Measurements from ENCODE around the gene CACNA1A.

The CACNA1A gene

GRCh38 chr19:13355356-13355755, 150.9 kb downstream of the CACNA1A start:
- DNase-seq: no peak
- no peaks in the 10 kb centered on the region for H3K79me2 ChIP-seq (ENCODE audit: control insufficient read depth, insufficient read depth, low read length, poor library complexity)
- H2AK5ac ChIP-seq (ENCODE audit: low read length): no peak overlapping the region
- H3K27ac ChIP-seq (ENCODE audit: low read depth, low read length): no peak overlapping the region
- H3K4ac ChIP-seq (ENCODE audit: low read depth, low read length): no peak overlapping the region
- no peaks in the 10 kb centered on the region for H3K36me3 ChIP-seq (ENCODE audit: control insufficient read depth in 1 of 2, insufficient read depth in 2 of 2, low read length in 2 of 2)
- H4K12ac ChIP-seq (ENCODE audit: low read depth, low read length): no peak overlapping the region
- H2BK5ac ChIP-seq (ENCODE audit: low read depth, low read length, poor library complexity): no peak overlapping the region
- no peak overlapping the region for H3K23ac ChIP-seq (ENCODE audit: low read length)
- no CpG with 5 or more reads among the region's 5 CpGs for WGBS (ENCODE audit: extremely low coverage, insufficient coverage, insufficient read length)
- H2AFZ ChIP-seq (ENCODE audit: insufficient read depth, low read length, poor library complexity): no peak overlapping the region
- no peak overlapping the region for H3K14ac ChIP-seq (ENCODE audit: low read length)
- H3K27me3 ChIP-seq (ENCODE audit: insufficient read depth, low read length): no peaks in the 10 kb centered on the region
- no peak overlapping the region for H2BK120ac ChIP-seq (ENCODE audit: insufficient read depth, low read length, poor library complexity)
- no peak overlapping the region for H3K18ac ChIP-seq (ENCODE audit: low read length)
- H3K9ac ChIP-seq (ENCODE audit: low read length): no peak overlapping the region
- H3K4me3 ChIP-seq (ENCODE audit: low read depth, low read length): no peak overlapping the region
- H2BK12ac ChIP-seq (ENCODE audit: low read length): no peak overlapping the region
- H3K4me2 ChIP-seq (ENCODE audit: low read length): no peak overlapping the region
- H3K79me1 ChIP-seq (ENCODE audit: low read length): no peaks in the 10 kb centered on the region
- peaks cover 2% of the 10 kb centered on the region for H3K9me3 ChIP-seq (ENCODE audit: insufficient read depth, low read depth, low read length)
- H3K4me1 ChIP-seq (ENCODE audit: control insufficient read depth in 1 of 2, insufficient read depth in 2 of 2, low read length in 2 of 2): no peaks in the 10 kb centered on the region
- no peak overlapping the region for H4K8ac ChIP-seq (ENCODE audit: low read depth, low read length)
- H4K91ac ChIP-seq (ENCODE audit: low read depth, low read length): no peak overlapping the region

GRCh38 chr19:13353625-13354024, 152.7 kb downstream of the CACNA1A start:
- H3K27ac ChIP-seq (ENCODE audit: low read depth, low read length): no peak overlapping the region
- H4K8ac ChIP-seq (ENCODE audit: low read depth, low read length): no peak overlapping the region
- H3K4me1 ChIP-seq (ENCODE audit: control insufficient read depth in 1 of 2, insufficient read depth in 2 of 2, low read length in 2 of 2): no peaks in the 10 kb centered on the region
- no peak overlapping the region for H2BK12ac ChIP-seq (ENCODE audit: low read length)
- H3K23ac ChIP-seq (ENCODE audit: low read length): no peak overlapping the region
- no peak overlapping the region for H2AK5ac ChIP-seq (ENCODE audit: low read length)
- no peak for DNase-seq
- H3K4ac ChIP-seq (ENCODE audit: low read depth, low read length): no peak overlapping the region
- no peaks in the 10 kb centered on the region for H3K79me1 ChIP-seq (ENCODE audit: low read length)
- H3K18ac ChIP-seq (ENCODE audit: low read length): no peak overlapping the region
- no CpG with 5 or more reads among the region's 3 CpGs for WGBS (ENCODE audit: extremely low coverage, insufficient coverage, insufficient read length)
- H3K9me3 ChIP-seq (ENCODE audit: insufficient read depth, low read depth, low read length): peaks cover 5% of the 10 kb centered on the region
- no peak overlapping the region for H2BK5ac ChIP-seq (ENCODE audit: low read depth, low read length, poor library complexity)
- no peak overlapping the region for H2AFZ ChIP-seq (ENCODE audit: insufficient read depth, low read length, poor library complexity)
- H4K91ac ChIP-seq (ENCODE audit: low read depth, low read length): no peak overlapping the region
- H4K12ac ChIP-seq (ENCODE audit: low read depth, low read length): no peak overlapping the region
- no peak overlapping the region for H3K9ac ChIP-seq (ENCODE audit: low read length)
- no peak overlapping the region for H3K4me3 ChIP-seq (ENCODE audit: low read depth, low read length)
- no peaks in the 10 kb centered on the region for H3K36me3 ChIP-seq (ENCODE audit: control insufficient read depth in 1 of 2, insufficient read depth in 2 of 2, low read length in 2 of 2)
- H2BK120ac ChIP-seq (ENCODE audit: insufficient read depth, low read length, poor library complexity): no peak overlapping the region
- H3K27me3 ChIP-seq (ENCODE audit: insufficient read depth, low read length): no peaks in the 10 kb centered on the region
- no peak overlapping the region for H3K14ac ChIP-seq (ENCODE audit: low read length)
- H3K4me2 ChIP-seq (ENCODE audit: low read length): no peak overlapping the region
- H3K79me2 ChIP-seq (ENCODE audit: control insufficient read depth, insufficient read depth, low read length, poor library complexity): no peaks in the 10 kb centered on the region

- H4K91ac ChIP-seq (ENCODE audit: low read depth, low read length): no peak overlapping the region
- WGBS (ENCODE audit: extremely low coverage, insufficient coverage, insufficient read length): no CpG with 5 or more reads among the region's 6 CpGs
- H2BK12ac ChIP-seq (ENCODE audit: low read length): no peak overlapping the region
- no peak overlapping the region for H2AK5ac ChIP-seq (ENCODE audit: low read length)
- H2BK120ac ChIP-seq (ENCODE audit: insufficient read depth, low read length, poor library complexity): no peak overlapping the region
- no peak overlapping the region for H2AFZ ChIP-seq (ENCODE audit: insufficient read depth, low read length, poor library complexity)
- no peaks in the 10 kb centered on the region for H3K79me2 ChIP-seq (ENCODE audit: control insufficient read depth, insufficient read depth, low read length, poor library complexity)
- H4K8ac ChIP-seq (ENCODE audit: low read depth, low read length): no peak overlapping the region
- no peak overlapping the region for H3K4me2 ChIP-seq (ENCODE audit: low read length)
- no peak overlapping the region for H4K12ac ChIP-seq (ENCODE audit: low read depth, low read length)
- H3K23ac ChIP-seq (ENCODE audit: low read length): no peak overlapping the region
- no peak overlapping the region for H3K4me3 ChIP-seq (ENCODE audit: low read depth, low read length)
- H3K79me1 ChIP-seq (ENCODE audit: low read length): no peaks in the 10 kb centered on the region
- H3K4me1 ChIP-seq (ENCODE audit: control insufficient read depth in 1 of 2, insufficient read depth in 2 of 2, low read length in 2 of 2): no peaks in the 10 kb centered on the region
- H3K36me3 ChIP-seq (ENCODE audit: control insufficient read depth in 1 of 2, insufficient read depth in 2 of 2, low read length in 2 of 2): no peaks in the 10 kb centered on the region
- no peaks in the 10 kb centered on the region for H3K27me3 ChIP-seq (ENCODE audit: insufficient read depth, low read length)
- H3K14ac ChIP-seq (ENCODE audit: low read length): no peak overlapping the region
- H2BK5ac ChIP-seq (ENCODE audit: low read depth, low read length, poor library complexity): no peak overlapping the region
- no peak overlapping the region for H3K4ac ChIP-seq (ENCODE audit: low read depth, low read length)
- peaks cover 5% of the 10 kb centered on the region for H3K9me3 ChIP-seq (ENCODE audit: insufficient read depth, low read depth, low read length)
- no peak overlapping the region for H3K18ac ChIP-seq (ENCODE audit: low read length)
- no peak for DNase-seq
- H3K9ac ChIP-seq (ENCODE audit: low read length): peak overlapping the region; percentile 51
- no peak overlapping the region for H3K27ac ChIP-seq (ENCODE audit: low read depth, low read length)
Measured at GRCh38 chr19:13350759-13351158, 155.5 kb downstream of the CACNA1A start.

GRCh38 chr19:13350072-13350471, 156.2 kb downstream of the CACNA1A start:
- no peaks in the 10 kb centered on the region for H3K36me3 ChIP-seq (ENCODE audit: control insufficient read depth in 1 of 2, insufficient read depth in 2 of 2, low read length in 2 of 2)
- WGBS (ENCODE audit: extremely low coverage, insufficient coverage, insufficient read length): no CpG with 5 or more reads among the region's 4 CpGs
- H2AK5ac ChIP-seq (ENCODE audit: low read length): no peak overlapping the region
- peaks cover 5% of the 10 kb centered on the region for H3K9me3 ChIP-seq (ENCODE audit: insufficient read depth, low read depth, low read length)
- no peak overlapping the region for H3K27ac ChIP-seq (ENCODE audit: low read depth, low read length)
- H3K27me3 ChIP-seq (ENCODE audit: insufficient read depth, low read length): no peaks in the 10 kb centered on the region
- no peak for DNase-seq
- H3K79me1 ChIP-seq (ENCODE audit: low read length): no peaks in the 10 kb centered on the region
- no peak overlapping the region for H3K14ac ChIP-seq (ENCODE audit: low read length)
- H4K8ac ChIP-seq (ENCODE audit: low read depth, low read length): no peak overlapping the region
- no peak overlapping the region for H2BK5ac ChIP-seq (ENCODE audit: low read depth, low read length, poor library complexity)
- H2BK12ac ChIP-seq (ENCODE audit: low read length): no peak overlapping the region
- no peak overlapping the region for H3K18ac ChIP-seq (ENCODE audit: low read length)
- H4K91ac ChIP-seq (ENCODE audit: low read depth, low read length): no peak overlapping the region
- no peaks in the 10 kb centered on the region for H3K4me1 ChIP-seq (ENCODE audit: control insufficient read depth in 1 of 2, insufficient read depth in 2 of 2, low read length in 2 of 2)
- no peak overlapping the region for H3K4me3 ChIP-seq (ENCODE audit: low read depth, low read length)
- H3K4ac ChIP-seq (ENCODE audit: low read depth, low read length): no peak overlapping the region
- H3K79me2 ChIP-seq (ENCODE audit: control insufficient read depth, insufficient read depth, low read length, poor library complexity): no peaks in the 10 kb centered on the region
- H3K9ac ChIP-seq (ENCODE audit: low read length): no peak overlapping the region
- no peak overlapping the region for H2BK120ac ChIP-seq (ENCODE audit: insufficient read depth, low read length, poor library complexity)
- no peak overlapping the region for H2AFZ ChIP-seq (ENCODE audit: insufficient read depth, low read length, poor library complexity)
- H4K12ac ChIP-seq (ENCODE audit: low read depth, low read length): no peak overlapping the region
- H3K23ac ChIP-seq (ENCODE audit: low read length): no peak overlapping the region
- no peak overlapping the region for H3K4me2 ChIP-seq (ENCODE audit: low read length)

Measured in trophoblast cell (in vitro differentiated cells and primary cell).